ENCODE measurements around the gene ATP5MK.
A peak's percentile ranks its signal among the peaks of the same experiment; 100 is the strongest.

- peak; percentile 66 for TF ChIP-seq CTCF (conservative IDR thresholded peaks at IDR 0.05; ENCODE audit: low read depth, low read length)
- TF ChIP-seq EZH2 (IDR thresholded peaks at IDR 0.05; ENCODE audit: low read length, unreplicated experiment), result no peak
Observed at GRCh38 chr10:103416436-103417147, 20.3 kb upstream of the ATP5MK start.

All from PC-3 (cell line).